GM12874 (cell line): ENCODE measurements around the gene WDR91.

Experiments
- TF ChIP-seq, protein P1 (sequence below): IDR thresholded peaks from 2 replicates; pipeline ENCODE4 v1.5.1; 2011; ENCODE audit warnings: low read depth, mild to moderate bottlenecking, control low read depth, low read length, moderate library complexity; ENCODE audit not compliant: insufficient read depth

Gene WDR91

DNA sequence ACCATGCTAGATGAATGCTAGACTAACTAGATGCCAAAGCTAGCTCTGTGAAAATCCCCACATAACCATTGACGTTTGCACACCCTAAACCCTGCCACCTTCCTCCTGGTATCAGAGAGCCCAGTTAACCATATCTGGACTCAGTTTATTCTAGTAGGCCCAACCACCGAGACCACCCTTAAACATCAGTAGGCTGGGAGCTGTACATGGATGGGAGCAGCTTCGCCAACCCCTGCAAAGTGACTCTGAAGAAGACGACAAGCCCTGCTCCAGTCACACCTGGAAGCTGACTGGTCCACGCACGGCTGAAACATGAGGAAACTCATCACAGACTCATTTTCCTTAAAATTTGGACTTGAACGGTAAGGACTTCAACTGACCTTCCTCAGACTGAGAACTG, 36.4 kb downstream of the WDR91 start:
- TF ChIP-seq, protein P1, sequence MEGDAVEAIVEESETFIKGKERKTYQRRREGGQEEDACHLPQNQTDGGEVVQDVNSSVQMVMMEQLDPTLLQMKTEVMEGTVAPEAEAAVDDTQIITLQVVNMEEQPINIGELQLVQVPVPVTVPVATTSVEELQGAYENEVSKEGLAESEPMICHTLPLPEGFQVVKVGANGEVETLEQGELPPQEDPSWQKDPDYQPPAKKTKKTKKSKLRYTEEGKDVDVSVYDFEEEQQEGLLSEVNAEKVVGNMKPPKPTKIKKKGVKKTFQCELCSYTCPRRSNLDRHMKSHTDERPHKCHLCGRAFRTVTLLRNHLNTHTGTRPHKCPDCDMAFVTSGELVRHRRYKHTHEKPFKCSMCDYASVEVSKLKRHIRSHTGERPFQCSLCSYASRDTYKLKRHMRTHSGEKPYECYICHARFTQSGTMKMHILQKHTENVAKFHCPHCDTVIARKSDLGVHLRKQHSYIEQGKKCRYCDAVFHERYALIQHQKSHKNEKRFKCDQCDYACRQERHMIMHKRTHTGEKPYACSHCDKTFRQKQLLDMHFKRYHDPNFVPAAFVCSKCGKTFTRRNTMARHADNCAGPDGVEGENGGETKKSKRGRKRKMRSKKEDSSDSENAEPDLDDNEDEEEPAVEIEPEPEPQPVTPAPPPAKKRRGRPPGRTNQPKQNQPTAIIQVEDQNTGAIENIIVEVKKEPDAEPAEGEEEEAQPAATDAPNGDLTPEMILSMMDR: no peak

DNA sequence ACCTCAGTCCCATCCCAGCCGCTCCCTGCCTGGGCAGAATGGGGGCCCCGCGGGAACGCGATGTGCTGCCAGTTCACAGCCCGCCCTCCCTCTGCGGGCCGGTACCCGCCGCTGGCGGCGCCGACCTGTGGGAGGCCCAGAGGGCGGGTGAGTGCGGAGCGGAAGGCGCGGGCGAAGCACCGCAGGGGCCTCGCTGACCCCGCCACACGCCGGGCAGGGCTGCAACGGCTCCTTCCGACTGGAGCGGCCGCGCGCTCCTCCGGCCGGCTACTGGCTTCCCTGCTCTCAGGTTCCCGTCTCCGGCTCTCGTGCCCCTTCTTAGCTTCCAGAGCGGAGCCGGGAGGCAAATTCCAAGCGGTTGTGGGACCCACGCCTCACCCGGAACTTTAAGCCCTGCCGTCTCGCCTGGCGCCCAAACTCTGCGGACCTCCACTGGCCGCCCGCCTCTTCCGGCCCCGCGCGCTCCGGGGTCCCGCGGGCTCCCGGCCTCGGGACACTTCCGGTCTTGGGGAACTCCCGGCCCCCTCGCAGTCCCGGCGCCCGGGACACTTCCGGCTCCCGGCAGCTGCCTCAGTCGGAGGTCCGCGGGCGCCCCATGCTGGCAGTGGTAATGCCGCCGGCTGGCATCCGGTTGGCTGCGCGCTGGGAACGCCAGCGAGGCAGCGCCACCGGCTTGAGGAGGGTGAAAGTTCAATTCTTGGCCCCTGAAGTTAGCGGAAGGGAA, 40.9 kb downstream of the WDR91 start, which contains the start of gene CYREN:
Gene CYREN, minus strand, starts transcription at position 434 of the 724 bp plus-strand sequence. CDS start 1,785 bp downstream, outside the sequence.
- TF ChIP-seq, protein P1: peak; percentile 77

DNA sequence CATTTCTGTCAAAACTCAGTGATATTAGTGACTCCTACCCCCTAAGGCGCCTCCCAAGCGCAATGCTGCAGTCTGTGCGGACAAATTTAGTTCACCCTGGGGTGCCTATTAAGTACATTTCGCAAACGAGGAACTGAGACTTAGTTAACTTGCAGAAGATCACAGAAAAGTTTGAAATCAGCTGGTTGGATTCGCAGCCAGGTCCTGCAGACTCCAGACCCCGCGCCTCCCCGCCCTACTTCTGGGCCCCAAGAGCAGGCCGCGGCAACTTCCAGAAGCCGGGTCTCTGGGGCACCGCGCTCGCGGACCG, 41.4 kb downstream of the WDR91 start:
- TF ChIP-seq, protein P1: no peak

DNA sequence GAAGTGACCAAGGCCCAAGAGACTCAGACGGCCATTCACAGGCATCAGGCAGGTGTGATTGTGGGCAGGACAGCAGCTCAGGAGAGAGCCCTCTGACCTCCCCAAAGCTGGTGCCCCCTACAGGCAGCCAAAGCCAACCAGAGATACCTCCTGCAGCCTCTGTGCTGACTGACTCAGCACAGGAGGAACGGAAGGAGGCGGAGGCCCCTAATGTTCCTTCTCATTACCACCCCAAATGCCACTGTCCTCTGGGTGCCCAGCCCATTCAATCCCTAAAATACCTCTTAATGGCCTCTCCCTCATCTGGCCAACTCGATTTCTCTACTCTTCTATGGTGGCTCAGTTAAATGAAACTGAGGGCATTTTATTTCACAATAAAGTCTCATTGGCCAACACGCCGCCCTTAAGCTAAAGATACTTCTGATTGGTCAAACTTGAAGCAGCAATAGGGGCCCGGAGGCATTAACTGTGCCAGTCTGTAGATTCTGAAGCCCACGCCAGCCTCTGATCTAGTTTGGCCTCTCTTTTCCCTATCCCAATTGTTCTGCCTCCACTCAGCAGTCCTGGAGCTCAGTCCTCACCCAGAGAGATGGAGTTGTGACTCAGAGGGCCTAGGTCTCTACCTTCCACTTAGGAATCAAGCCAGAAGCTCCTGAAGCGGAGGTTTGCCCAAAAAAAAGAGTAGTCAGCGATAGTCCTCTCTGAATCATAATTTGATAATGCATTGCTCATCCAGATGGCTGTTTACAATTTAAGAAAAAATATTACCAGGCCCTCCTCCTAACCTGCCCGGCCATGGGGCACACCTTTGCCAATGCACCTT, 42.0 kb downstream of the WDR91 start:
- TF ChIP-seq, protein P1: peak; percentile 93

DNA sequence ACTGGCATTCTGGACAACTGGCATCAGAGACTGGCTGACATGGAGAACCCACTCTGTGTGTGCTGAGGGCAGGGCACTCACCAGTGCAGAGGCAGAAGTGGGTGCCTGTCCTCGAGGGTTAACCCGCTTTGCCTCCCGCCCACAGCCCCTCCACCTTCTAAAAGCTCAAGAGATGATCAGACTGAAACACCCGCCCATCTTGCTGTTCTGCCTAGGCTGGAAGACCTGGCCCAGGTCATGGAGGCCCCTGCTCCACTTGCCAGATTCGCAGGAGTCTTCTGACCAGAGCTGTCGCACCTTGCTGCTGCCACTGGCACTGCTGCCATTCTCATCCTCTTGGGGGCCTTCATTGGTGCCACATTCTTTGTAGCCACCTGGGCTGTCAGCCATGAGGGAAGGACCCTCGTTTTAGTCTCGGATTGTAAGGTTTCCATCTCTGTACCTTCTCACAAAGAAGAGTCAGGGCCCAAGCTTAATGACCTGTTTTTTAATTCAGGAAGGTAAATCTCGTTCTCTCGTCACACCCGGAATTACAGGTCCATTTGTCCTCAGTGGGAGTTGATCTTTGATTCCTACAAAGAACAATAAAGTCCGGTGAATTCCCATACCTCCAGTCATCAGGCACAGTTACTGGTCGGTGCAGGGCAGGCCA, 42.7 kb downstream of the WDR91 start:
- TF ChIP-seq, protein P1: no peak

DNA sequence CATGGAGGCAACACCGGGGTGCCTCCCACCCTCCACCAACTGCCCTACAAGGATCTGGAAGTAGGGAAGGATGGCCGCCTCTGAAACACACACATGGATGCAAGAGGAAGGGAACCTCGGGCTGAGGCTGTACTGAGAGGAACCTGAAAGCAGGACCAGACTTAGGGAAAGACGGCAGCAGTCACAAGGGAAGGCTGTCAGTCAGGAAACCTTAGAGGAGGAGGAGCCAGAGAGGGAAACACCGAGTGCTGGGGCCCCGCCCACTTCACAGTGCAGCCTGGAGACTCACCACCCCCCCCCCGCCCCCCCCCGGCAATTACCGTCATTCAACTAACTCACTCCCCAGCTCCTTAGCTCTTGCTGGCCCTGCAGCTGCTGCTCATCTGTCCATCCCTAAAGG, 43.3 kb downstream of the WDR91 start:
- TF ChIP-seq, protein P1: no peak

DNA sequence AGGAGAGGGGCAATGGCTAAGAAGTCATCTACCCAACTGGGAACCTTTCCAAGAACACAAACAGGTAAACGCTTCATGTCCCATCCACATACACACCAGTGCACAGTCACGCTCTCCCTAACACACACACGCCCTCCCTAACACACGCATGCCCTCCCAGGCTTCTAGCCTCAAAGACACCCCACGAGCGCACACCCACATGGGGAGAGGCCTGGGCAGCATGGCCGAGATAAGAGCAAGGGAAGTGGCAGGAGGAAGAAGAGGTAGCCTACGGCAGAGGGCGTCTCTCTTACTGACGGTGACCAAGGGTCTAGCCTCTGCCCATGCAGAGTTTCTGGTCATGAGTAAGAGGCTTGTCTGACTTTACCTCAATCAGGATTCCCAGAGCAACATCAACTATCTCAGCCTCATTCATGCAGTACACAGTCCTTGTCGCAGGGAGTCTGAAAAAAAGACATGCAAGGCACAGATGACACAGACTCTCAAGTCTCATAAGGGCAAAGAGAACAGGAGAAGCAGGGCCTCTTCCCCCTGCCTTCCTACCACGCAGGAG, 43.9 kb downstream of the WDR91 start:
- TF ChIP-seq, protein P1: no peak
